COLO668 (cell line): ENCODE results near the gene MSLN.

Experiments
- DNase-seq: peaks from one replicate; lab custom pipeline; 2025; ENCODE audit not compliant: unreplicated experiment; lab: John Stamatoyannopoulos, UW

The MSLN gene

DNA sequence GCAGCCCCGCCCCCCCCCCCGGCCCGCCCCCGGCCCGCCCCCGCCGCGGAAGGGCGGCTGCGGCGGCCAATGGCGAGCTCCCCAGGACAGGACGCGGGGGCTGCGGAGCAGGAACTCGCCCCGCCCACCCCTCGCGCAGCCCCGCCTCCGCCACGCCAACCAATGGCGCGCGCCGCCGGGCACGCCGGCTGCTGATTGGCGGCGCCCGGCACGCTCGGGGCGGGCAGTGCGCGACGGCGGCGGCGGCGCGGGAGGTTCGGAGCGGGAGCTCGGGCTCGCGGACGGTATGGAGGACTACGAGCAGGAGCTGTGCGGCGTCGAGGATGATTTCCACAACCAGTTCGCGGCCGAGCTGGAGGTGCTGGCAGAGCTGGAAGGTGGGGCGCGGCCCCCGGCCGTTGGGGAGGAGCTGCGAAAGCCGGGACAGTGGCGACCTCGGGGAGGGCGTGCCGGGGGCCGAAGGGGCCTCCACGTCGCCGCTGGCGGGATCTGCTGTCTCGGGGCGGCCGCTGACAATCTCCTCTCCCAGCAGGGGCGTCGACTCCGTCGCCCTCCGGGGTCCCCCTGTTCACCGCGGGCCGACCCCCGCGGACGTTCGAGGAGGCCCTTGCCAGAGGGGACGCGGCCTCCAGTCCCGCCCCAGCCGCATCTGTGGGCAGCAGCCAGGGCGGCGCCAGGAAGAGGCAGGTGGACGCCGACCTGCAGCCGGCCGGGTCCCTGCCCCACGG, 28.0 kb downstream of the MSLN start, which contains the start of gene CHTF18:
CHTF18 (plus strand) TSS at position 222 of the 728 bp plus-strand sequence; CDS start at position 287, 65 bp downstream.
- DNase-seq = peak; percentile 97

DNA sequence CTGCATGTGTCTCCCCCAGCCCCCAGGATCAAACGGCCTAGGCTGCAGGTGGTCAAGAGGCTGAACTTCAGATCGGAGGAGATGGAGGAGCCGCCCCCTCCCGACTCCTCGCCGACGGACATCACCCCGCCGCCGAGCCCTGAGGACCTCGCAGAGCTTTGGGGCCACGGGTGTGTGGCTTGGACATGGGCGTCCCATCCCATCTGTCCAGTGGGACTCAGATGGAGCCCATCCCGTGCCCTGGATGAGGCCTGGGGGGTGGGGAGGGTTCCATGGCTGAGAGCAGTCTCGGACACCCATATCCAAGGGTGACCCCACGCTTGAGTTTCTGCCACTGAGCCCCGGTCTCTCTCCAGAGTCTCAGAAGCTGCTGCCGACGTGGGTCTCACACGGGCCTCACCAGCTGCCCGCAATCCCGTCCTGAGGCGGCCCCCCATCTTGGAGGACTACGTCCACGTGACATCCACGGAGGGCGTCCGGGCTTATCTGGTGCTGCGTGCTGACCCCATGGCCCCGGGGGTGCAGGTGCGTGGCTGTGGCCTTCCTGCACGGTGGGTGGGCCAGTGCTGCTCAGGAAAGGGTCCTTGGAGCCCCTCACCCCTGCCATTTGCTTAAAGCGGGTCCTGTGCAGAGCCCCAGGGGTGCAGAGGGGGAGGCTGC, 28.8 kb downstream of the MSLN start:
- DNase-seq = no peak

DNA sequence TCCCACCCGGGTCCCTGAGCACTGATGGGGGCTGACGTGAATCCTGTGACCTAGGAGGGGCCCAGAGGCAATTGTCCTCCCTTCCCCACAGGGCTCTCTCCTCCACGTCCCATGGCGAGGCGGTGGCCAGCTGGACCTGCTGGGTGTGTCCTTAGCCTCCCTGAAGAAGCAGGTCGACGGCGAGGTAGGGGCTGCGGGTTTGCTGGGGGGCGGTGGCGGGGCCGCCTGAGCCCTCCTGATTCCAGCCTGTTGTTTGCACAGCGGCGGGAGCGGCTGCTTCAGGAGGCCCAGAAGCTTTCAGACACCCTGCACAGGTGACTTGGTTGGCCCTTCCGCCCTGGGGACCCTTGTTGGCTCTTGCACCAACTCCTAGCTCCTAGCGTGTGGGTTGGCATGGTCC, 29.6 kb downstream of the MSLN start:
- DNase-seq = no peak

DNA sequence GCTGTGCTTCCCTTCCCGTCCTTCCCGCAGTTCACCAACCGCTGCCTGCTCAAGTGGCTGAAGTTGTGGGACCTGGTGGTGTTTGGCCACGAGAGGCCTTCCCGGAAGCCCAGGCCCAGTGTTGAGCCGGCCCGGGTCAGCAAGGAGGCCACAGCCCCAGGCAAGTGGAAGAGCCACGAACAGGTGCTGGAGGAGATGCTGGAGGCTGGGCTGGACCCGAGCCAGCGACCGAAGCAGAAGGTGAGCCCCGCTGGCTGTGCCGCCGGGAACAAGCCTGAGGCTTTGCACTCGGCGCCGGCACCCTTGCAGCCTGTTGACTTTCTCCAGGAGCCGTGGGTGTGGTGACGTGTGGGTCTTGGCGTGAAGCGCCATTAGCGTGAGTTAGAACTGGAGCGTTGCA, 30.6 kb downstream of the MSLN start:
- no peak for DNase-seq

DNA sequence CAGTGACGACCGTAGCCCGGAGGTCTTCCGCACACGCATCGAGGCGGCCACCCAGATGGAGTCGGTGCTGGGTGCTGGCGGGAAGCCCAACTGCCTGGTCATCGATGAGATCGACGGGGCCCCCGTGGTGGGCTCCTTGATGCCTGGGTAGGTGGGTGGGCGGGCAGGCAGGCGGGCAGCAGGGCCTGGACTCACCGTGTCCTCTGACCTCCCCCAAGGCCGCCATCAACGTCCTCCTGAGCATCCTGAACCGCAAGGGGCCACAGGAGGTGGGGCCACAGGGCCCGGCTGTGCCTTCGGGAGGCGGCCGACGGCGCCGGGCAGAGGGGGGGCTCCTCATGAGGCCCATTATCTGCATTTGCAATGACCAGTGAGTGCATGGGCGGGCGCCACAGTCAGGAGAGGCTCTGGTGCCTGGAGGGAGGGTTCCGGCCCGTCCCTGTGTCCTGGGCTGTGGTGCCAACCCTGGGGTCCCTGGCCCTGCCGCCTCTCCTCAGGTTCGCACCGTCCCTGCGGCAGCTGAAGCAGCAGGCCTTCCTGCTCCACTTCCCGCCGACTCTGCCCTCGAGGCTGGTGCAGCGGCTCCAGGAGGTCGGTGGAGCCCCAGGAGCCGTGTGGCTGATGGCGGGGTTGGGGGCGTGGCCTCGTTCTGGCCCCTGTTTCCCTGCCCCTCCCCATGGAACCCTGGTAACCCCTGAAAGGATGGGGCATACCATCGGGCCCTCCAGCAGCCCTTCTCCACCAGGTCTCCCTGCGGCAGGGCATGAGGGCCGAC, 31.9 kb downstream of the MSLN start:
- no peak for DNase-seq

DNA sequence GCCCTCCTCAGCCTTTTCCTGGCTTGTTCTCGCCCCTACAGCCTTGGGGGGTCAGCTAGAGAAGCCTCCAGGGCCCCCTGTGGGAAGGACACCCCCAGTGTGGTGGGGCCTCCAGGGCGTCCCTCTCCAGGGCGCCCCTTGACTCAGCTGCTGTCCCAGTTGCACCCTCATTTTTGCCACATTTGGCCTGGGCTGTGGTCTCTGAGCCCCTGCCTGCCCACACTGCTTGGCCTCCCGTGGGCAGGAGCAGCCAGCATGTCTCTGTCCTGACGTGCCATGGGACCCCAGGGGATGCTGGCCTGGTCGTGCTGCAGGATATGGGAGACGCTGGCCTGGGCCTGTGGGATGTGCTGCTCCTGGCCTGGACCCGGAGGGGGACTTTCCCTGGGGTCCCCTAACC, 32.9 kb downstream of the MSLN start:
- DNase-seq = no peak

DNA sequence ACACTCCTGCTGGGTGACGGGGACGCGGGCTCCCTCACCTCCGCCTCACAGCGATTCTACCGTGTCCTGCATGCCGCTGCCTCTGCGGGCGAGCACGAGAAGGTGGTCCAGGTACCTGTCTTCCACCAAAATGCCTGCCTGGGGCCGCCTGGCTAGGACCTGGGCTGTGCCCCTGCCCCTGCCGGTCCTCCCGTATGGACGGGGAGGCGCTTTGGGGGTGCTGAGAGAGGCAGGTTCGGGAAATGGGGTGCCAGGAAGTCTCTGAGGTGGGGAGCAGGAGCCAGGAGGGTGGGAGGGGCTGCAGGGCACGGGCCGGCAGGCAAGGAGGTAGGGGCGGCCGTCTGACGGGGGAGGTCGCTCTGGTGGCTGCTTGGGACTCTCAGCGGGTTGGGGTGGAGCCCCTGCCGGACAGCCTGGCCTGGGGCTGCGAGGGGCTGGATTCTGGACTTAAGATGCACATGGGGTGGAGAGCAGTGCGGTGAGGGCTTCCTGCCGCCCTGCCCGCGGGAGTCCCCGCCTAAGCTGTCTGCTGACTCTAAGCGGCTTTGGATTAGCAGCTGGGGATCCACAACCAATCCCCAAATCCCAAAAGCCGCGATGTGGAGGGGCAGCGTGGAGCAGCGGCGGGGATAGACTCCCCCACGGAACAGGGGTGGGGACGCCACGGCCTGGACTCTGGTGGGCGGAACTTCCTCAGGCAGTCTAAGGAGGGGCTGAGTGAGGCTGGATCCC, 33.7 kb downstream of the MSLN start:
- no peak for DNase-seq

DNA sequence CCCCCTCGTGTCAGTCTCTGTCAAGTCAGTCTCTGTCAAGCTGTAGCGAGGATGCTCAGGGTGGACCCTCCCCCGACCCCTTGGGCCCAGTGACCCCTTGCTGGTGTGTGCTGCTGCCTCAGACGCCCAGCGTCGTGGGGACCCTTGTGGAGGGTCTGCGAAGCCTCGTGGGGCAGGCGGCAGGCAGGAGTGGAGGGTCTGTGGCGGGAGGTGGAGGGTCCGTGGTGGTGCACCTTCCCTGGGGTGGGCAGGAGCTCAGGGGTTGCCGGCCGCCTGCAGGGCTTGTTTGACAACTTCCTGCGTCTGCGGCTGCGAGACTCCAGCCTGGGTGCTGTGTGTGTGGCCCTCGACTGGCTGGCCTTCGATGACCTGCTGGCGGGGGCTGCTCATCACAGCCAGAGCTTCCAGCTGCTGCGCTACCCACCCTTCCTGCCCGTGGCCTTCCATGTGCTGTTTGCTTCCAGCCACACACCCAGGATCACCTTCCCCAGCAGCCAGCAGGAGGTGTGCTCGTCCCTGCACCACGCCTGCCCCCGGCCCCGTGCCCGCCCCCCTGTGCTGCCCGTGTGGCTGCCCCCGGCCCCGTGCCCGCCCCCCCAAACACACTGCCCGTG, 34.4 kb downstream of the MSLN start:
- DNase-seq = no peak

DNA sequence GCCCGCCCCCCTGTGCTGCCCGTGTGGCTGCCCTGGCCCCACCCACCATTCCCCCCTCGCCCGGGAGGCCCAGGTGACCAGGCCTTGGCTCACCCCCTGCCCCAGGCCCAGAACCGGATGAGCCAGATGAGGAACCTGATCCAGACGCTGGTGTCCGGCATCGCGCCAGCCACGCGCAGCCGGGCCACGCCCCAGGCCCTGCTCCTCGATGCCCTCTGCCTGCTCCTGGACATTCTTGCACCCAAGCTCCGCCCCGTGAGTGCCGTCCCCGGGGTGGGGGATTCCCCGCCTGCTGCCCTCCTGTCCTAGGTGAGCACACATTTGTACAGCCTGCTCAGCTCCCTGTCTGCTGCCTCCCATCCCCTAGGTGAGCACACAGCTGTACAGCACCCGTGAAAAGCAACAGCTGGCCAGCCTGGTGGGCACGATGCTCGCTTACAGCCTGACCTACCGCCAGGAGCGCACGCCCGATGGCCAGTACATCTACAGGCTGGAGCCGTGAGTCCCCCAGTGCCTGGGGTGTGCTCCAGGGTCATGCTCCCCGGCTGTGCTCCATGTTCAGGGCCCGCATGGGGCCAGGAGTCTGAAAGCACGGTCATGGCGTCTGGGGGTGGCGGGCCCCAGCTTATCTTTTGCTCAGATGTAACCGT, 35.2 kb downstream of the MSLN start:
- peak; percentile 35 for DNase-seq

DNA sequence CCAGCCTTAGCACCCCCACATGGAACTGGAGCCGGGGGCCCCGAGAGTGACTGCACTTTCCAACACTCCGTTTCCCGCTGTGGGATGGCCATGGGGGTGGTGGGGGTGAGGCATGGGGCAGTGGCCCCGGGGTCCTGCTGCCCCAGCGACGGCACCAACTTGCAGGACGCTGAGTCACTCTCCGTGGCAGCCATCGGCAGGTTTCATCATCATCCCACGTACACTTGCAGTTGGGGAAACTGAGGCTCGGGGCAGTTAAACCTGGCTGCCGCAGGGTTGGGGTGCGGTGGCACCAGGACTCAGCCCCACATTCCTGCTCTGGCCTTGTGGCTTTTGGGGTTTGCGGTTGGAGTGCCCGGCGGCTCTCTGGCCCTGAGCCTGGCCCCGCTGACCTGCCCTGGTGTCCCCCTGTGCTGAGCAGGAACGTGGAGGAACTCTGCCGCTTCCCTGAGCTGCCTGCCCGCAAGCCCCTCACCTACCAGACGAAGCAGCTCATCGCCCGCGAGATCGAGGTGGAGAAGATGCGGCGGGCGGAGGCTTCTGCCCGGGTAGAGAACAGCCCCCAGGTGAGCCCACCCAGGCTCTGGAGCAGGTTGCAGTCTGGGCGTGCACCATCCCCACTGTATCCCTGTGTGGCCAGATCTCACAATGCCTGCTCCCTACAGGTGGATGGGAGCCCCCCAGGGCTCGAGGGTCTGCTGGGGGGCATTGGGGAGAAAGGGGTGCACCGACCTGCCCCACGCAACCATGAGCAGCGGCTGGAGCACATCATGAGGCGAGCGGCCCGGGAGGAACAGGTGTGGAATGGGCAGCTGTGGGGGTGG, 36.0 kb downstream of the MSLN start:
- no peak for DNase-seq

DNA sequence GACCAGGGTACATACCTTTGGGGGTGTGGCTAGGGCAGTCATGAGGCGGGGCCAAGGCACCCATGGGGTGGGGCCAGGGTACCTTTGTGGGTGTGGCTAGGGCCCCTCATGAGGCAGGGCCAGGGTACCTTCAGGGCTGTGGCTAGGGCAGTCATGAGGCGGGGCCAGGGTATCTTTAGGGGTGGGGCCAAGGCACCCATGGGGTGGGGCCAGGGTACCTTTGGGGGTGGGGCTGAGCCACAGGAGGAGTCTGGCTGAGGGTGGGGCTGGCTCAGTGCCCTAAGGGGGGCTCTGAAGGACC, 36.5 kb downstream of the MSLN start:
- peak; percentile 35 for DNase-seq

DNA sequence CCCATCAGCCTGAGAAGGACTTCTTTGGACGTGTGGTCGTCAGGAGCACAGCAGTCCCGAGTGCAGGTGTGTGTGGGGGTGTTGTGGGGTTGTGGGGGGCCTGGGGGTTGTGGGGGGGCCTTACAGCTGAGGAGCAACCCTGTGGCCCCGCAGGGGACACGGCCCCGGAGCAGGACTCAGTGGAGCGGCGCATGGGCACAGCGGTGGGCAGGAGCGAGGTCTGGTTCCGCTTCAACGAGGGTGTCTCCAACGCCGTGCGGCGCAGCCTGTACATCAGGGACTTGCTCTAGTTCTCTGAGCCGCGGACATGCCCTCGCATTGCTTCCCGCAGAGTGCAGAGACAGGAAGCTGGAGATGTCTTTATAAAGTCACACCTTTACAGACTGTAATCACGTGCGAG, 37.2 kb downstream of the MSLN start:
- DNase-seq = no peak

DNA sequence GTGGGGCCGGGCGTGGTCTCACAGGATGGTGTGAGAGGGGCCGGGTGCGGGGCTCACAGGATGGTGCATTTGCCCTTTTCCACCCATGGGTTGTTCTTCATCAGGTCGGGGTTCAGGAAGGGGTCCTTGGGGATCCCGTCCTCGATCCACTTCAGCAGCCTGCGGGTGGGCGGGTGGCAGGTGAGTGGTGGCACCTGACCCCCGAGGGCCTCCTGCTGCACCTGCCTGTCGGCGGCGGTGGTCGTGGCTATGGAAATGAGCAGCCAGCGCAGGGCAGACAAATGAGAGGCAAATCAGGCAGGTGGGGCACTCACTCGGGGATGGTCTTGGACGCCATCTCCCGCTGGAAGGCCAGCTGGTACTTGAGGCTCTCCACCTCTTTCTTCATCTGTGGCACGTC, 38.1 kb downstream of the MSLN start:
- DNase-seq = no peak

DNA sequence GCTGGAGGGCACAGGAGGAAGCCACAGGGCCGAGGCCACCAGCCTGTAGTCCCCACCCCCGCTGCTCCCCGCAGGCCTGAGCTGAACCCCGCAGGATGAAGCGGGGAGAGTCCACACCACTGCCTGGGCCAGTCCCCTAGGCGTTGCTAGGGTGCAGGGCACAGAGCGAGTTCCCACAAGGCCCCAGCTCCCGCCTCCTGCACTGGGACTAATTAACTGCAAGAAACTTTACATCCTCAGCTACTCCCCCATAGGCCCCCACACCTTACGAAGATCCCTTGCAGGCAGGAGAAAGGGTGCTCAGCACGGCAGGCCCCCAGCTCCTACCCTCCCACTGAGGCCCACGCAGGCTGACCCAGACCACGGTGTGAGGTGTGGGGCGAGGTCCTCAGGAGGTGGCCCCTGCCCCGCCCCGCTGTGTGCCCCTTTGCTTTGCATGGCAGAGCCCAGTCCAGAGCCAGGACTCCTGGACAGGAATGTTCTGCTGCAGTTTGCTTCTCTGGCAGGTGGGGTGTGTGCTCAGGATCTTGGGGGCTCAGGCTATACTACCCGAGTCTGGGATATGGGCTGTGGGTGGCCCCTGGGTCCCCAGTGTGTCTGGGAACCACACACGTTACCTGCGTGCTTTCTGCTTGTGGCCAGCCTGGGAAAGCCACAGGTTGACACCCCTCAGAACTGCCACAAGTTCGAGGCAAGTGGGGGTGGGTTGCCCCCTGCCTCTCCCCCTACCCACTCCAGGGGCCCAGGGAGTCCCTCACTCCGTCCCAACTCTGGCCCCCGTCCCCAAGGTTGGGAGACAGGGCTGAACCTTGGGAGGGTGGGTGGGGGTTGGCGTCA, 38.8 kb downstream of the MSLN start:
- DNase-seq = no peak

DNA sequence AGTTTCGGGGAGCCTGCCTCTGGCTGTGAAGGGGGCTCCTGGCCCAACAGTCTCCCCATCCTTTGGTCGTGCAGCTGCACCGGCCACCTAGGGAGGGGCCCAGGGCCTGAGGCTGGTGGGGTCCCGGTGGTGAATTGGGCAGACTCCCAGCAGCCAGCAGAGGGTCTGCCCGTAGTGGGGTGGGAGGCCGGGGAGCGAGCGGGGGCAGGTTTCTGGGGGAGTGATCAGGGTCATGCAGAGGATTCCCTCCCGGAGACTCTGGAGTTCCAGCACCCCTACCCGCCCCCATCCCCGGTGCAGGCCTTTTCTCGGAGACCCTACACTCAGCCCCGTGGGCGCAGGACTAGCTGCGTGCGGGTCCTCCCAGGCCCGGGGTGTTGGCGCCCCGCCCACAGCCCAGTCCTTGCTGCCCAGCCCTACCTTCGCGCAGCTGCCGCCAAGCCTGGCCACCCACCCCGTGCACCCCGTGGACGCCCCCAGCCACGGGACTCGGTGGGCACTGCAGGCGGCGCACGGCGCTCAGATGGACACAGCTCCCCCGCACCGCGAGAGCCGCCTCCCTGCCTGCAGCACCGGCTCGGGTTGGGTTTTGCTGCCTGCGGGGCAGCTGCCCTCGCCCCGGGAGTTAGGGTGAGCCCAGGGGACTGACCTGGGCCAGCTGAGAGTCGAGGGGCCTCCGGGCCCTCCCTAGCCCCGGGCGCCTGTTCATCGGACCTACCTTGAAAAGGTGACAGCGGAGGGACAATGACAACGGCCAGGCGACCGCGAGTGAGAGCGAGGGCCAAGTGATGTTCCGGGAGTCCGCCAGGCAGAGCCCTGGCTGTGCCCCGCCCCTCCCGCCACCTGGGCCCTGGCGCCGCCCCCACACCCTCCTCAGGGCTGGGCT, 39.7 kb downstream of the MSLN start, which contains the start of gene GNG13:
GNG13 (minus strand) TSS at position 787 of the 886 bp plus-strand sequence. CDS start 1,657 bp downstream, outside the sequence.
- DNase-seq = no peak

DNA sequence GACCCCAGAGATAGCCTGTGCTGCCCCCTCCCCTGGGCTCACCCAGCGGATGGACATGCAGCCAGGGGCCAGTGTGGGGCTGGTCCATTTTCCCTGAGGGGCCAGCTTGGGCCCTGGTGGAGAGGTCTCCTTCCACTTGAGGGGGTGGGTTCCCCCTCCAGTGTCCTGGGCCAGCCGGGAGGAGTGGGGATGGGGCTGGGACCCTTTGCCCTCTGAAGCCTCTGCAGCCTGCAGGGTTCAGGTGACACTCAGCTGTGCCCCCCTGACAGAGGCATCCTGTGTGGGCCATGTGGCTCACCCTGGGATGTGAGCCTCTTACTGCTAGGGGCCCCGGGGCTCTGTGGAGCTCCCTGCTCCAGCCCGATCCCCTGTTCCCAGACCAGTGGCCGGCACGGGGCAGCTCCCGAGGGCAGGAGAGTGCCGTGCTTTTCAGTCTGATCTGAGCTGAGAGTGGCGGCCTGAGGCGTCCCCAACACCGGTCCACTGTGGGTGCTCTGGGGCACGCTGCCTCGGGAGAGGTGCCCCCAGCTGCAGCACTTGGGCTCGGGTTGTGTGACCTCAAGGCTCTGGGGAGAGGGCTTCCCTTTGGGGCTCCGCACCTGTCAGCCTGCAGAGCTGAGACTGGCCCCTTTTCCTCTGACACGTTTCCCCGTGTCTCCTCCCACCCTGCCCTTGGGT, 40.4 kb downstream of the MSLN start:
- DNase-seq = no peak
